Thoracic aorta (tissue), 2 donors: Measurements from ENCODE around the gene EPDR1. TPM values are rescaled to one million over a fixed set of nuclear protein-coding genes. Genes with fewer than 3 reads are reported as not detected.

Experiments used
- ATAC-seq: fragments of 150-250 bp; one replicate; pipeline ENCODE4 v1.8.0; 2017; ENCODE audit warnings: low read depth; ENCODE audit not compliant: insufficient number of reproducible peaks, low FRiP score
- DNase-seq: peaks from one replicate; pipeline ENCODE4 v3.0.0-alpha.2; 2020; ENCODE audit warnings: low spot score
- H3K27ac ChIP-seq, 2 donors: fragments of 200-600 bp; sonication (generic); 1 replicate in 1 of 2; 2 replicates in 1 of 2; pipeline ENCODE4 v1.5.1; 2016; ENCODE audit warnings: mild to moderate bottlenecking in 2 of 2, moderate library complexity in 2 of 2
- H3K27me3 ChIP-seq: fragments of 200-600 bp; sonication (generic); replicated peaks from 2 replicates; pipeline ENCODE4 v1.6.0; 2016; ENCODE audit warnings: mild to moderate bottlenecking; ENCODE audit not compliant: insufficient read depth
- H3K36me3 ChIP-seq: fragments of 200-600 bp; sonication (generic); one replicate; pipeline ENCODE4 v1.5.1; 2016
- H3K4me1 ChIP-seq, 2 donors: fragments of 200-600 bp; sonication (generic); 1 replicate in 1 of 2; 2 replicates in 1 of 2; pipeline versions ENCODE4 v1.5.1 to v1.6.0; 2016; ENCODE audit warnings: low read depth in 2 of 2, mild to moderate bottlenecking in 1 of 2; ENCODE audit not compliant: control insufficient read depth in 1 of 2
- H3K4me3 ChIP-seq: fragments of 200-600 bp; sonication (generic); 2 replicates; pipeline ENCODE4 v1.5.1; 2016; ENCODE audit warnings: mild to moderate bottlenecking
- H3K9me3 ChIP-seq: fragments of 200-600 bp; sonication (generic); 2 replicates; pipeline ENCODE4 v1.5.1; 2016
- total RNA-seq, 2 donors: library from RNA; depleted of rRNA; stranded (reverse); fragments of >200 nt; gene quantifications; one replicate each; pipeline versions ENCODE4 v1.1.0 to v1.2.3, GENCODE V29; 2016
- TF ChIP-seq, protein P1 (sequence below): fragments of 200-600 bp; sonication (generic); IDR thresholded peaks from one replicate; pipeline ENCODE4 v1.5.1; 2019; ENCODE audit warnings: antibody characterized with exemption

Gene EPDR1
- total RNA-seq, 2 donors from 2014 or later = 59.3 to 98.8 TPM

DNA sequence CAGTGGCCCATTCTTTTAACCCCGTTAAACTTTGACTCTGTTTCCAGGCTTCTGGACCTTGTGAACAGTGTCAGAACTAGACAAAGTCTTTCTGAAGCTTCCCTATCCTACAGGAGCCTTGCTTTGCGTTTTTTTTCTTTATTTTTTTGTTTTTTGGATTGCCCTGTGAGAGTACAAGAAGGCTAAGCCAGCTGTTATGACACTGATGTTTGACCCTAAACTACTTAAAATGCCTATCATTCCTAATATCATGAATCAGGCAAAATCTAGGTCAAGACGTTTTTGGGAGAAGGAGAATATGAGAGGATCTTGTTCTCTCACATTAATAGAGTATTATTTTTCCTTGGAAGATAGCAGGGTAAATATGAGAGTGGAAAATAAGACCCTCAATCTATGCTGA lies 79.8 kb downstream of the EPDR1 start:
- peaks cover 0 to 16% of the 10 kb centered on the region in 2 donors for H3K4me1 ChIP-seq
- TF ChIP-seq, protein P1, sequence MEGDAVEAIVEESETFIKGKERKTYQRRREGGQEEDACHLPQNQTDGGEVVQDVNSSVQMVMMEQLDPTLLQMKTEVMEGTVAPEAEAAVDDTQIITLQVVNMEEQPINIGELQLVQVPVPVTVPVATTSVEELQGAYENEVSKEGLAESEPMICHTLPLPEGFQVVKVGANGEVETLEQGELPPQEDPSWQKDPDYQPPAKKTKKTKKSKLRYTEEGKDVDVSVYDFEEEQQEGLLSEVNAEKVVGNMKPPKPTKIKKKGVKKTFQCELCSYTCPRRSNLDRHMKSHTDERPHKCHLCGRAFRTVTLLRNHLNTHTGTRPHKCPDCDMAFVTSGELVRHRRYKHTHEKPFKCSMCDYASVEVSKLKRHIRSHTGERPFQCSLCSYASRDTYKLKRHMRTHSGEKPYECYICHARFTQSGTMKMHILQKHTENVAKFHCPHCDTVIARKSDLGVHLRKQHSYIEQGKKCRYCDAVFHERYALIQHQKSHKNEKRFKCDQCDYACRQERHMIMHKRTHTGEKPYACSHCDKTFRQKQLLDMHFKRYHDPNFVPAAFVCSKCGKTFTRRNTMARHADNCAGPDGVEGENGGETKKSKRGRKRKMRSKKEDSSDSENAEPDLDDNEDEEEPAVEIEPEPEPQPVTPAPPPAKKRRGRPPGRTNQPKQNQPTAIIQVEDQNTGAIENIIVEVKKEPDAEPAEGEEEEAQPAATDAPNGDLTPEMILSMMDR = no peak
- DNase-seq (no peak), ATAC-seq (no peak)
- H3K4me3 ChIP-seq = no peak overlapping the region
- H3K9me3 ChIP-seq = no peaks in the 10 kb centered on the region
- no peak overlapping the region for H3K27ac ChIP-seq
- no peaks in the 10 kb centered on the region for H3K27me3 ChIP-seq
- no peaks in the 10 kb centered on the region for H3K36me3 ChIP-seq

Other genes with a start within 250 kb of the EPDR1 start
- gene GPR141, start 236.9 kb upstream of the EPDR1 start, total RNA-seq = 1 to 10 TPM in 1 of 2 donors, not detected in 1; 2.0 TPM
- not detected for gene NME8, start 72.0 kb upstream of the EPDR1 start, total RNA-seq
- gene SFRP4, start 3.8 kb upstream of the EPDR1 start, total RNA-seq = 10 to 100 TPM; 53.3 to 81.6 TPM